Tibial nerve (tissue), 4 donors: ENCODE data around the gene DIAPH1.

Experiments used
- CTCF ChIP-seq, 5 experiments: fragments of 200-600 bp in 3 of 5; fragments of 450-650 bp in 2 of 5; sonication (generic) in 3 of 5; IDR thresholded peaks; one replicate each; pipeline ENCODE4 v1.5.1; 2016 to 2019; ENCODE audit warnings: antibody characterized with exemption in 5 of 5, mild to moderate bottlenecking in 3 of 5, moderate library complexity in 2 of 5
- EP300 ChIP-seq, 2 donors: sonication (generic); formaldehyde crosslinking; IDR thresholded peaks; one replicate each; pipeline ENCODE4 v1.6.1; 2017; ENCODE audit warnings: antibody characterized with exemption in 2 of 2, mild to moderate bottlenecking in 1 of 2
- POLR2A ChIP-seq, 2 donors: fragments of 450-650 bp; IDR thresholded peaks; one replicate each; pipeline ENCODE4 v1.6.1; 2017; ENCODE audit warnings: antibody characterized with exemption in 2 of 2, mild to moderate bottlenecking in 2 of 2, moderate library complexity in 2 of 2

- TF ChIP-seq CTCF (IDR thresholded peaks at IDR 0.05) (no peak), EP300 (IDR thresholded peaks at IDR 0.05) (no peak), POLR2A (IDR thresholded peaks at IDR 0.05) (no peak)
Observed at GRCh38 chr5:141651728-141652105, 32.9 kb upstream of the DIAPH1 start.
